Loucy (cell line): ENCODE data around the gene IHH.

Source experiments
- CTCF ChIP-seq: fragments of 200-600 bp; sonication (generic); conservative IDR thresholded peaks from 2 replicates; pipeline ENCODE4 v1.5.1; 2014; ENCODE audit warnings: mild to moderate bottlenecking, antibody characterized with exemption, low read length
- EZH2phosphoT487 ChIP-seq: fragments of 200-600 bp; IDR thresholded peaks from 2 replicates; pipeline ENCODE4 v1.6.1; 2018; ENCODE audit warnings: antibody characterized with exemption, mild to moderate bottlenecking, moderate library complexity, borderline replicate concordance

DNA sequence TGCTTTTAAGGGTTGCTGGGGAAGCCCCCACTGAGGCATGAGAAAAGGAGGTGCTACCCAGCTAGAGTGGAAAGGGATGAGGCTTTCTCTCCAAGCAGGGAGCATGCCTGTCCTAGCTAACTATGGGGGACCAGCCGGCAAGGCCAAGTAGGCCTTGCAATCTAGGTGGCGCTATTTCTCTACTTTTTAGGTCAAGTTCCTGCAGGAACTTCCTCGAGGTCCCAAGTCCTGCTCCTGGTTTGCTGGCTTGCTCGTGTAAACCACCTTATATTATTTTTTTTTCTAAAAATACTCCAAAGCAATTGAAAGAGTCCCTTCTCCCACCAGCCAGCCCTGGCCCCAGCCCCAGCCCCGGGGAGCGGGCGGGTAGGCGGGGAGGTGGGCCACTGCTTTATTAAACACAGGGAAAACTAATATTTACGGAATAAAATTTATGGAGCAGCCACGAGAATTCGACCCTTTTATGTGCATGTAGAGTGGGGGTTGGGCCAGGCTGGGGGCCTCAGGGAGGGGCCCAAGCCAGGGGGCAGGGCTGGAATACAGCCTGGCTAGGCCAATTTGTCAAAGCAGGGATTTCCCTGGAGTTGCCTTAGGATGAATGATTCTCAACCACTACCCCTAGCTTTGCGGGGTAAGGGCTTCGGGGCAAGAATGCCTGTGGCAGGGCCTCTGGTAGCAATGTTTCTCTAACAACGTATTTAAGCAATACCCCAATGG, 12.8 kb upstream of the IHH start:
- peak; percentile 85 for TF ChIP-seq CTCF
- no peak for TF ChIP-seq EZH2phosphoT487
